ENCODE measurements around the gene TFDP2.

The TFDP2 gene

GRCh38 chr3:142148792-142149672 is at the start of gene TFDP2:
TFDP2 (minus strand) TSS chr3:142149544; CDS start chr3:142101749, 47,795 bp downstream.
- DNase-seq (ENCODE audit: low read depth): peak; percentile 87
- TF ChIP-seq CTCF (IDR thresholded peaks at IDR 0.05; ENCODE audit: low read length, missing control alignments): no peak
- peak within 1 kb of the TSS; percentile 77 for H3K4me3 ChIP-seq (replicated peaks; ENCODE audit: low read depth, low read length)

- no peak for TF ChIP-seq CTCF (IDR thresholded peaks at IDR 0.05; ENCODE audit: low read length, missing control alignments)
- DNase-seq (ENCODE audit: low read depth): peak; percentile 20
- H3K4me3 ChIP-seq (replicated peaks; ENCODE audit: low read depth, low read length): no peak overlapping the region
These were observed 39.5 kb upstream of the TFDP2 start for GRCh38 chr3:142188846-142189245.

GRCh38 chr3:142180761-142181362 is 31.5 kb upstream of the TFDP2 start:
- peak; percentile 79 for TF ChIP-seq CTCF (IDR thresholded peaks at IDR 0.05; ENCODE audit: low read length, missing control alignments)
- H3K4me3 ChIP-seq (replicated peaks; ENCODE audit: low read depth, low read length): no peak overlapping the region
- DNase-seq (ENCODE audit: low read depth): peak; percentile 71

- no peak for TF ChIP-seq CTCF (IDR thresholded peaks at IDR 0.05; ENCODE audit: low read length, missing control alignments)
- no peak overlapping the region for H3K4me3 ChIP-seq (replicated peaks; ENCODE audit: low read depth, low read length)
- DNase-seq (ENCODE audit: low read depth): no peak
These were observed 26.1 kb upstream of the TFDP2 start for GRCh38 chr3:142175478-142175877.

GRCh38 chr3:142174559-142174958 is 25.2 kb upstream of the TFDP2 start:
- DNase-seq (ENCODE audit: low read depth): no peak
- TF ChIP-seq CTCF (IDR thresholded peaks at IDR 0.05; ENCODE audit: low read length, missing control alignments): no peak
- no peak overlapping the region for H3K4me3 ChIP-seq (replicated peaks; ENCODE audit: low read depth, low read length)

- TF ChIP-seq CTCF (IDR thresholded peaks at IDR 0.05; ENCODE audit: low read length, missing control alignments): no peak
- no peak for DNase-seq (ENCODE audit: low read depth)
These were observed 19.2 kb upstream of the TFDP2 start for GRCh38 chr3:142168514-142168913.

More at GRCh38 chr3:142168514-142168913, 19.2 kb upstream of the TFDP2 start:
- no peak overlapping the region for H3K4me3 ChIP-seq (replicated peaks; ENCODE audit: low read depth, low read length)

All from fibroblast of pulmonary artery (primary cell).